GM19023 (cell line): ENCODE data around the gene DUSP5.
"Not testable (repeated sequence)": the region's sequence is repeated elsewhere in the genome, so short reads cannot be mapped to it uniquely, and the experiment has no call there.

Source experiments
- ATAC-seq: cut with Tn5 transposase; IDR thresholded peaks from one replicate; pipeline ENCODE4 v1.9.1; 2021; ENCODE audit warnings: mild to moderate bottlenecking, moderate library complexity; ENCODE audit not compliant: unreplicated experiment

The DUSP5 gene

GRCh38 chr10:110514848-110515247 lies 17.1 kb downstream of the DUSP5 start:
- no peak for ATAC-seq

GRCh38 chr10:110516815-110517492 lies 19.2 kb downstream of the DUSP5 start:
- ATAC-seq: no peak

- ATAC-seq: no peak
Measured at GRCh38 chr10:110522365-110522988, 24.8 kb downstream of the DUSP5 start.

GRCh38 chr10:110523736-110524135 lies 26.0 kb downstream of the DUSP5 start:
- no peak for ATAC-seq

- no peak for ATAC-seq
Measured at GRCh38 chr10:110524179-110524858, 26.6 kb downstream of the DUSP5 start.

GRCh38 chr10:110524859-110525232 lies 27.1 kb downstream of the DUSP5 start:
- ATAC-seq: no peak

GRCh38 chr10:110525349-110526260 lies 27.9 kb downstream of the DUSP5 start:
- ATAC-seq: no peak

GRCh38 chr10:110527731-110528171 lies 30.0 kb downstream of the DUSP5 start:
- no peak for ATAC-seq

GRCh38 chr10:110528224-110528996 lies 30.7 kb downstream of the DUSP5 start:
- peak; percentile 15 for ATAC-seq

- peak; percentile 81 for ATAC-seq
Measured at GRCh38 chr10:110528997-110529524, 31.4 kb downstream of the DUSP5 start.

GRCh38 chr10:110529596-110530011 lies 31.9 kb downstream of the DUSP5 start:
- ATAC-seq: no peak

- ATAC-seq: no peak
Measured at GRCh38 chr10:110530131-110530831, 32.6 kb downstream of the DUSP5 start.

GRCh38 chr10:110531687-110532086 lies 34.0 kb downstream of the DUSP5 start:
- no peak for ATAC-seq

GRCh38 chr10:110532628-110533027 lies 34.9 kb downstream of the DUSP5 start:
- ATAC-seq: not testable (repeated sequence)

GRCh38 chr10:110533149-110533548 lies 35.4 kb downstream of the DUSP5 start:
- ATAC-seq: no peak

GRCh38 chr10:110534571-110534970 lies 36.9 kb downstream of the DUSP5 start:
- no peak for ATAC-seq

- ATAC-seq: peak; percentile 85
Measured at GRCh38 chr10:110535958-110536891, 38.5 kb downstream of the DUSP5 start.

- ATAC-seq: no peak
Measured at GRCh38 chr10:110539091-110539490, 41.4 kb downstream of the DUSP5 start.
